GM21786 (cell line): ENCODE results near the gene HMGCS2.

Source experiments
- ATAC-seq: cut with Tn5 transposase; IDR thresholded peaks from one replicate; pipeline ENCODE4 v1.9.1; 2021; ENCODE audit not compliant: unreplicated experiment

The HMGCS2 gene

GRCh38 chr1:119701659-119702058, 67.0 kb downstream of the HMGCS2 start:
- ATAC-seq, result no peak

- no peak for ATAC-seq
Observed at GRCh38 chr1:119700326-119700725, 68.4 kb downstream of the HMGCS2 start.
